ENCODE measurements around the gene HADHB.

HADHB gene

DNA sequence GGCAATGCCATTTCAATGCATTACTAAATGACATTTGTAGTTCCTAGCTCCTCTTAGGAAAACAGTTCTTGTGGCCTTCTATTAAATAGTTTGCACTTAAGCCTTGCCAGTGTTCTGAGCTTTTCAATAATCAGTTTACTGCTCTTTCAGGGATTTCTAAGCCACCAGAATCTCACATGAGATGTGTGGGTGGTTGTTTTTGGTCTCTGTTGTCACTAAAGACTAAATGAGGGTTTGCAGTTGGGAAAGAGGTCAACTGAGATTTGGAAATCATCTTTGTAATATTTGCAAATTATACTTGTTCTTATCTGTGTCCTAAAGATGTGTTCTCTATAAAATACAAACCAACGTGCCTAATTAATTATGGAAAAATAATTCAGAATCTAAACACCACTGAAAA, 45.3 kb downstream of the HADHB start:
- TF ChIP-seq CTCF (IDR thresholded peaks at IDR 0.05; ENCODE audit: low read length, missing control alignments): no peak
- H3K4me3 ChIP-seq (replicated peaks; ENCODE audit: low read depth, low read length): no peak overlapping the region
- DNase-seq (ENCODE audit: low read depth): no peak

GRCh38 chr2:26292646-26293045, 47.9 kb downstream of the HADHB start:
- TF ChIP-seq CTCF (IDR thresholded peaks at IDR 0.05; ENCODE audit: low read length, missing control alignments): no peak
- peak; percentile 41 for DNase-seq (ENCODE audit: low read depth)

DNA sequence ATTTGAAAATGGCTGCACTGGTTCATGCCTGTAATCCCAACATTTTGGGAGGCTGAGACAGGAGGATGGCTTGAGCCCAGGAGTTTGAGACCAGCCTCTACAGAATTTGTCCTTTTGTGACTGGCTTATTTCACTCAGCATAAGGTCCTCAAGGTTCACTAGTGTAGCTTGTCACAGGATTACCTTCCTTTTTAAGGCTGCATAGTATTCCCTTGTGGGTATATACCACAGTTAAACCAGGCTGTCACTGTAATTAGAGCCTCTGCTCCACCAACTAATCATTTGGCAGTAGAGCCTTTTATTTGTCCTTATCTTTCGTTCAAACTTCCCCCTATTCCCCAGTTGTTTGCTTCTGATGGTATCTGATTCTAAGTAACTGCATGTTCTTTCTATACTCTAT, 50.8 kb downstream of the HADHB start:
- no peak for DNase-seq (ENCODE audit: low read depth)
- H3K4me3 ChIP-seq (replicated peaks; ENCODE audit: low read depth, low read length): no peak overlapping the region
- no peak for TF ChIP-seq CTCF (IDR thresholded peaks at IDR 0.05; ENCODE audit: low read length, missing control alignments)

More at GRCh38 chr2:26292646-26293045, 47.9 kb downstream of the HADHB start:
- no peak overlapping the region for H3K4me3 ChIP-seq (replicated peaks; ENCODE audit: low read depth, low read length)

- DNase-seq (ENCODE audit: low read depth): no peak
- TF ChIP-seq CTCF (IDR thresholded peaks at IDR 0.05; ENCODE audit: low read length, missing control alignments): no peak
- H3K4me3 ChIP-seq (replicated peaks; ENCODE audit: low read depth, low read length): no peak overlapping the region
These were observed 52.3 kb downstream of the HADHB start for GRCh38 chr2:26297061-26297460.

- DNase-seq (ENCODE audit: low read depth): no peak
- no peak for TF ChIP-seq CTCF (IDR thresholded peaks at IDR 0.05; ENCODE audit: low read length, missing control alignments)
- no peak overlapping the region for H3K4me3 ChIP-seq (replicated peaks; ENCODE audit: low read depth, low read length)
These were observed 53.5 kb downstream of the HADHB start for GRCh38 chr2:26298286-26298637.

DNA sequence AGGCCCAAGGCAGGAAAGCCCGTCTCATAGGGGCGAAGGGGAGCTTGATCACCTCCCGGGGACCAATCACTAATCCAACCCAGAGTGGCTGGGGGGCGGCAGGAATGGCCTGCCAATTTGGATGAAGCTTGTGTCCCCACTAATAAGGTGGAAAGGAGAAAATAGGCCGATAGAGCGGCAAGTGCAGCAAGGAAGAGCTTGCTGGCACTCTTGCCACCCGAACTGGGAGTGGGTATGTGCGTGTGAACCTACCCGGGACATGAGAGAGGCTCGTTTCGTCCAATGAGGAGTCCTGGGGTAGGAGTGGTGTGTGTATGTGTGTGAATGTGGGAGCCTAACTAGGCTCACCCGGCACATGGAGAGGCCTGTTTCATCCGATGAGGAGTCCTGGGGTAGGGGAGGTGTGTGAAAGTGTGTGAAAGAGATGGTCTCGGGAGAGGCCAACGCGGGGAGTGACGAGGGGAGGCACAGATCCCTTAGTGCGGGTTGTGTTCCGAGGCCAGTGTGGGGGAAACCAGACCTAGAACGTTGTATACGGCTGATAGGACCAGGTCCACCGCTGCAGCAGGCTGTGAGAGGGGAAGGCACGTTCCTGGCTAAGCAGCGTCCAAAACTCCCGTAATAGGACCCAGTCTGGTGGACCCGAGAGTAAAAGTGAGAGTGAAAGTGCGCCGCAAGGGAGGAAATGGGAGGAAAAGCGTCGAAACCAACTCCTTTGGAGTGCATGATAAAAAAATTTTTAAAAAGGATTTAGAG, 54.1 kb downstream of the HADHB start:
- peak overlapping the region; percentile 58 for H3K4me3 ChIP-seq (replicated peaks; ENCODE audit: low read depth, low read length)
- DNase-seq (ENCODE audit: low read depth): peak; percentile 55
- no peak for TF ChIP-seq CTCF (IDR thresholded peaks at IDR 0.05; ENCODE audit: low read length, missing control alignments)

Data from fibroblast of pulmonary artery (primary cell).